ENCODE data around the gene WDR91.

DNA sequence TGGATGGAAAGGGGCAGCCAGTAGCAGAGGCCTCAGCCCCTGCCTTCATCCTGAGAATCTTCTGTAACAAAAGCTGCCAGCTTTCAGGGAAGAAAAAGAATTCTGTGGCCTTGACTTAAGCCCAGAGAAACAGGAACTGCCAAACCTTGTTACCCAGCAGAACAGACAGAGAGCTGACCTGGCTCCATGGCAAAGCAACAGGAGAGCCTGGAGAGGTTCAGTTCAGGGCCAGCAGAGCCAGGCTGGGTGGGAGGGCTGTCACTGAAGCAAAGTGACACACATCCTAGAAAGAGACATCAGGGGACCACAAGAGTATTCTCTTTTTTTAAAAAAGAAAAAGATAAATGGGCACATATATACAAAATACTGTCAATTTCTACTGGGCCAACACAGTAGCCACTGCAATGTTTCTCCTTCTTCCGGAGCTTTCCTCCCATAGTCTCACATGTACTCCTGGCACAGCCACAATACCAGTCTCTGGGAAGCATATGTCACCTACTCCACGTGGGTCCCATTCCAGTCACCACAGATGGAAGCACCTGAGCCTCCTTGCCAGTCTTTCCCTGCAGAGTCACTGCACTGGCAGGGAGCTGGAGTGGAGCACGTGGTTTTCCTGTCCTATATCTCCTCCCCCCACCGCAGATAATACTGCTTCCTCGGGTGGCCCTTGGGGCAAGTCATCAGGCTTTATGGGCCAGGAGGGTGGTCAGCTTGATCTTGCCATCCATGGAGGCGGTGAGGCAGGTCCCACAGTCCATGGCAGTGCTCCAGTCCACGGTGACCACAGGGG is 25.7 kb downstream of the WDR91 start:
- TF ChIP-seq CTCF (IDR thresholded peaks at IDR 0.05; ENCODE audit: insufficient read depth, low read length, poor library complexity, severe bottlenecking): no peak
- TF ChIP-seq EZH2phosphoT487 (conservative IDR thresholded peaks at IDR 0.05; ENCODE audit: low read length): no peak

All from SU-DHL-6 (cell line).